Stimulated activated CD8-positive, alpha-beta memory T cell treated with anti-CD3 and anti-CD28 coated beads, Interleukin-7, amount 100 ng/mL, for 48 hours (primary cell): ENCODE data around the gene AGPAT3.

Source experiments
- DNase-seq, 2 donors: peaks; one replicate each; pipeline ENCODE4 v3.0.0-alpha.2; 2020; ENCODE audit warnings: low read depth in 1 of 2; ENCODE audit errors: extremely low read depth in 1 of 2

AGPAT3 gene

GRCh38 chr21:43921571-43921978 lies 56.6 kb downstream of the AGPAT3 start:
- DNase-seq: no peak

- peak; percentile 39 to 71 for DNase-seq
These were observed 57.2 kb downstream of the AGPAT3 start for GRCh38 chr21:43921979-43922945.

- DNase-seq: no peak
These were observed 57.9 kb downstream of the AGPAT3 start for GRCh38 chr21:43922949-43923348.

- no peak for DNase-seq
These were observed 58.4 kb downstream of the AGPAT3 start for GRCh38 chr21:43923391-43923790.

GRCh38 chr21:43924421-43925095 lies 59.5 kb downstream of the AGPAT3 start:
- DNase-seq: no peak

- DNase-seq: no peak
These were observed 60.1 kb downstream of the AGPAT3 start for GRCh38 chr21:43925096-43925481.

- DNase-seq: no peak
These were observed 60.6 kb downstream of the AGPAT3 start for GRCh38 chr21:43925609-43926008.

- no peak for DNase-seq
These were observed 61.2 kb downstream of the AGPAT3 start for GRCh38 chr21:43926196-43926595.

- no peak for DNase-seq
These were observed 62.7 kb downstream of the AGPAT3 start for GRCh38 chr21:43927591-43928221.

GRCh38 chr21:43928222-43929125 lies 63.5 kb downstream of the AGPAT3 start:
- no peak for DNase-seq

- DNase-seq: no peak
These were observed 64.4 kb downstream of the AGPAT3 start for GRCh38 chr21:43929217-43929971.

GRCh38 chr21:43930074-43930847 lies 65.2 kb downstream of the AGPAT3 start:
- no peak for DNase-seq

GRCh38 chr21:43930848-43931375 lies 65.9 kb downstream of the AGPAT3 start:
- no peak for DNase-seq

- no peak for DNase-seq
These were observed 66.5 kb downstream of the AGPAT3 start for GRCh38 chr21:43931489-43931888.

GRCh38 chr21:43932005-43932404 lies 67.0 kb downstream of the AGPAT3 start:
- DNase-seq: no peak

GRCh38 chr21:43933199-43933598 lies 68.2 kb downstream of the AGPAT3 start:
- no peak for DNase-seq

- no peak for DNase-seq
These were observed 68.7 kb downstream of the AGPAT3 start for GRCh38 chr21:43933680-43934079.

- DNase-seq: no peak
These were observed 69.1 kb downstream of the AGPAT3 start for GRCh38 chr21:43934116-43934515.
